ENCODE results near the gene HIC1. TPM values are rescaled to one million over a fixed set of nuclear protein-coding genes. Genes with fewer than 3 reads are reported as not detected.

HIC1 gene
- polyA plus RNA-seq, 1 donor (not counting 4 experiments of a cell fraction or from before 2014, with no cell fraction given) = 0.64 TPM

- H3K27me3 ChIP-seq (ENCODE audit: control insufficient read depth, extremely low read depth, insufficient read depth, low read length) = no peaks in the 10 kb centered on the region
- H3K9me1 ChIP-seq (ENCODE audit: control insufficient read depth, extremely low read depth, insufficient read depth, low read length) = no peaks in the 10 kb centered on the region
- H3K9ac ChIP-seq (ENCODE audit: control insufficient read depth, extremely low read depth, insufficient read depth, low read length) = no peak overlapping the region
- dilution Hi-C loops (cut with MboI; ENCODE audit: extremely low pct_ligation_motif_present, low sequenced_read_pairs) = no loop called here
- TF ChIP-seq EZH2 (IDR thresholded peaks at IDR 0.05; ENCODE audit: low read length) = no peak
- no peak for TF ChIP-seq CTCF (optimal IDR thresholded peaks at IDR 0.05 in 1 of 3, IDR thresholded peaks at IDR 0.05 in 1 of 3, conservative IDR thresholded peaks at IDR 0.05 in 1 of 3; ENCODE audit: extremely low read depth in 1 of 3, insufficient read depth in 2 of 3, low read length in 3 of 3)
- no peak overlapping the region for H3K4me3 ChIP-seq (ENCODE audit: control insufficient read depth in 2 of 3, extremely low read depth in 1 of 3, insufficient read depth in 2 of 3, low read depth in 1 of 3, low read length in 3 of 3)
- peaks cover 7 to 10% of the 10 kb centered on the region in 2 experiments for H3K36me3 ChIP-seq (ENCODE audit: control insufficient read depth in 2 of 2, extremely low read depth in 1 of 2, insufficient read depth in 2 of 2, low read length in 2 of 2)
- no peak overlapping the region for H3K27ac ChIP-seq (ENCODE audit: control insufficient read depth, insufficient read depth, low read length)
- no peaks in the 10 kb centered on the region for H3K9me3 ChIP-seq (ENCODE audit: control insufficient read depth, low read depth, low read length)
- no peak overlapping the region for H3K4me2 ChIP-seq (ENCODE audit: control insufficient read depth, extremely low read depth, insufficient read depth, low read depth, low read length)
- H2AFZ ChIP-seq (ENCODE audit: control insufficient read depth, low read length) = no peak overlapping the region
- no peak for FAIRE-seq
- peaks cover 42% of the 10 kb centered on the region for H3K4me1 ChIP-seq (ENCODE audit: control insufficient read depth, extremely low read depth, insufficient read depth, low read length)
- H3K79me2 ChIP-seq (ENCODE audit: control insufficient read depth, insufficient read depth, low read length) = no peaks in the 10 kb centered on the region
- H4K20me1 ChIP-seq (ENCODE audit: control insufficient read depth, extremely low read depth, insufficient read depth, low read length) = no peaks in the 10 kb centered on the region
- no peak for DNase-seq (ENCODE audit: low read depth, low spot score)
Observed at GRCh38 chr17:2087597-2088211, 32.8 kb downstream of the HIC1 start.

- Histone ChIP-seq H3K9me1 (ENCODE audit: control insufficient read depth, extremely low read depth, insufficient read depth, low read length) (no peaks in the 10 kb centered on the region), H3K9me3 (ENCODE audit: control insufficient read depth, low read depth, low read length) (no peaks in the 10 kb centered on the region), H3K4me2 (ENCODE audit: control insufficient read depth, extremely low read depth, insufficient read depth, low read depth, low read length) (peak overlapping the region; percentile 53), H3K36me3 (ENCODE audit: control insufficient read depth in 2 of 2, extremely low read depth in 1 of 2, insufficient read depth in 2 of 2, low read length in 2 of 2) (peaks cover 6 to 7% of the 10 kb centered on the region in 2 experiments), H3K4me1 (ENCODE audit: control insufficient read depth, extremely low read depth, insufficient read depth, low read length) (peaks cover 51% of the 10 kb centered on the region), H3K27me3 (ENCODE audit: control insufficient read depth, extremely low read depth, insufficient read depth, low read length) (no peaks in the 10 kb centered on the region), H3K27ac (ENCODE audit: control insufficient read depth, insufficient read depth, low read length) (no peak overlapping the region), H4K20me1 (ENCODE audit: control insufficient read depth, extremely low read depth, insufficient read depth, low read length) (no peaks in the 10 kb centered on the region), H3K9ac (ENCODE audit: control insufficient read depth, extremely low read depth, insufficient read depth, low read length) (no peak overlapping the region), H2AFZ (ENCODE audit: control insufficient read depth, low read length) (peak overlapping the region; percentile 5), H3K4me3 (ENCODE audit: control insufficient read depth in 2 of 3, extremely low read depth in 1 of 3, insufficient read depth in 2 of 3, low read depth in 1 of 3, low read length in 3 of 3) (no peak overlapping the region), H3K79me2 (ENCODE audit: control insufficient read depth, insufficient read depth, low read length) (no peaks in the 10 kb centered on the region)
- no peak for DNase-seq (ENCODE audit: low read depth, low spot score)
- no peak for FAIRE-seq
- no peak for TF ChIP-seq EZH2 (IDR thresholded peaks at IDR 0.05; ENCODE audit: low read length)
- no peak for TF ChIP-seq CTCF (optimal IDR thresholded peaks at IDR 0.05 in 1 of 3, IDR thresholded peaks at IDR 0.05 in 1 of 3, conservative IDR thresholded peaks at IDR 0.05 in 1 of 3; ENCODE audit: extremely low read depth in 1 of 3, insufficient read depth in 2 of 3, low read length in 3 of 3)
- dilution Hi-C loops (cut with MboI; ENCODE audit: extremely low pct_ligation_motif_present, low sequenced_read_pairs) = no loop called here
Observed at GRCh38 chr17:2089021-2089422, 34.1 kb downstream of the HIC1 start.
